ENCODE measurements around the gene FLNA. TPM values are rescaled to one million over a fixed set of nuclear protein-coding genes. Genes with fewer than 3 reads are reported as not detected.

FLNA gene
- total and polyA plus RNA-seq, 2 experiments from 2014 or later = 396 to 468 TPM

- Histone ChIP-seq H2AFZ (no peak overlapping the region), H3K4me1 (ENCODE audit: insufficient read depth) (peaks cover 3% of the 10 kb centered on the region), H3K36me3 (replicated peaks; ENCODE audit: insufficient read depth, low read depth) (no peaks in the 10 kb centered on the region), H3K4me3 (no peak overlapping the region), H3K27me3 (no peaks in the 10 kb centered on the region), H3K9me3 (ENCODE audit: low read depth) (no peaks in the 10 kb centered on the region), H3K4me2 (no peak overlapping the region), H4K20me1 (ENCODE audit: insufficient read depth, poor library complexity, severe bottlenecking) (peaks cover 5% of the 10 kb centered on the region), H3K27ac (no peak overlapping the region), H3K9me2 (replicated peaks; ENCODE audit: insufficient read depth) (no peaks in the 10 kb centered on the region), H3K79me2 (peaks cover 15% of the 10 kb centered on the region)
- no peak for TF ChIP-seq EZH2phosphoT487 (IDR thresholded peaks at IDR 0.05; ENCODE audit: low read depth, severe bottlenecking, unreplicated experiment)
- TF ChIP-seq CTCF (IDR thresholded peaks at IDR 0.05; ENCODE audit: poor library complexity) = peak; percentile 32
- no peak for TF ChIP-seq EZH2 (IDR thresholded peaks at IDR 0.05; ENCODE audit: borderline replicate concordance)
- DNase-seq (ENCODE audit: low spot score) = no peak
- WGBS (ENCODE audit: low lambda C conversion rate, missing lambda C conversion rate) = 82% methylated on average over 8 of the region's 8 CpGs
These were observed 10.0 kb upstream of the FLNA start for GRCh38 chrX:154384284-154384892.

- TF ChIP-seq EZH2 (IDR thresholded peaks at IDR 0.05; ENCODE audit: borderline replicate concordance) (no peak), CTCF (IDR thresholded peaks at IDR 0.05; ENCODE audit: poor library complexity) (no peak), EZH2phosphoT487 (IDR thresholded peaks at IDR 0.05; ENCODE audit: low read depth, severe bottlenecking, unreplicated experiment) (no peak)
- Histone ChIP-seq H3K79me2 (peaks cover 16% of the 10 kb centered on the region), H3K4me3 (no peak overlapping the region), H2AFZ (no peak overlapping the region), H4K20me1 (ENCODE audit: insufficient read depth, poor library complexity, severe bottlenecking) (peaks cover 5% of the 10 kb centered on the region), H3K27me3 (no peaks in the 10 kb centered on the region), H3K36me3 (replicated peaks; ENCODE audit: insufficient read depth, low read depth) (no peaks in the 10 kb centered on the region), H3K9me2 (replicated peaks; ENCODE audit: insufficient read depth) (no peaks in the 10 kb centered on the region), H3K27ac (no peak overlapping the region), H3K9me3 (ENCODE audit: low read depth) (no peaks in the 10 kb centered on the region), H3K4me1 (ENCODE audit: insufficient read depth) (peaks cover 3% of the 10 kb centered on the region), H3K4me2 (no peak overlapping the region)
- DNase-seq (ENCODE audit: low spot score) = no peak
- WGBS (ENCODE audit: low lambda C conversion rate, missing lambda C conversion rate) = 78% methylated on average over 14 of the region's 14 CpGs
These were observed 9.2 kb upstream of the FLNA start for GRCh38 chrX:154383359-154384283.

DNA sequence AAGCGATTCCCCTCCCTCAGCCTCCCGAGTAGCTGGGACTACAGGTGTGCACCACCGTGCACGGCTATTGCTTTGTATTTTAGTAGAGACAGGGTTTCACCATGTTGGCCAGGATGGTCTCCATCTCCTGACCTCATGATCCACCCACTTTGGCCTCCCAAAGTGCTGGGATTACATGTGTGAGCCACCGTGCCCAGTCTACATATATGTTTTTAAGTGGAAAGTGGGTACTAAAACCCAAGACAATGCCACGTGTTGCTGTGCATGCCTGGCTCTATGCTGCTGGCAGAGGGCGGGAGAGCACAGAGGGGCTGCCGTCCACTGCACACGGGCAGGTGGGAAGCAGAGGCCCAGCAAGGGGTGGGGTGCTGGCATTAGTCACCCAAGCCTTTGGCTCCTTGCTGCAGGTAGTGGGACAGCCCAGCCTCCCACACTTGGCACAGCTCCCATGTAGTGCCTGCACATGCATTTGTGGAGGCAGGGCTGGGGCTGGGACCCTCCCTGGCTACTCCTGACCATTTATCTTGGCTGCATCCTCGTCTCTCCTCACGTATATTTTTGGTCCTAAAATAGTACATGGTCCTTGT is 8.1 kb upstream of the FLNA start:
- TF ChIP-seq EZH2 (IDR thresholded peaks at IDR 0.05; ENCODE audit: borderline replicate concordance) = no peak
- no peak overlapping the region for H3K4me3 ChIP-seq
- peaks cover 6% of the 10 kb centered on the region for H3K4me1 ChIP-seq (ENCODE audit: insufficient read depth)
- H3K9me2 ChIP-seq (replicated peaks; ENCODE audit: insufficient read depth) = no peaks in the 10 kb centered on the region
- peaks cover 5% of the 10 kb centered on the region for H4K20me1 ChIP-seq (ENCODE audit: insufficient read depth, poor library complexity, severe bottlenecking)
- no peak for DNase-seq (ENCODE audit: low spot score)
- H3K4me2 ChIP-seq = no peak overlapping the region
- no peaks in the 10 kb centered on the region for H3K9me3 ChIP-seq (ENCODE audit: low read depth)
- no peak overlapping the region for H3K27ac ChIP-seq
- 79% methylated on average over 11 of the region's 11 CpGs for WGBS (ENCODE audit: low lambda C conversion rate, missing lambda C conversion rate)
- H3K36me3 ChIP-seq (replicated peaks; ENCODE audit: insufficient read depth, low read depth) = no peaks in the 10 kb centered on the region
- H2AFZ ChIP-seq = no peak overlapping the region
- no peaks in the 10 kb centered on the region for H3K27me3 ChIP-seq
- peaks cover 16% of the 10 kb centered on the region for H3K79me2 ChIP-seq

DNA sequence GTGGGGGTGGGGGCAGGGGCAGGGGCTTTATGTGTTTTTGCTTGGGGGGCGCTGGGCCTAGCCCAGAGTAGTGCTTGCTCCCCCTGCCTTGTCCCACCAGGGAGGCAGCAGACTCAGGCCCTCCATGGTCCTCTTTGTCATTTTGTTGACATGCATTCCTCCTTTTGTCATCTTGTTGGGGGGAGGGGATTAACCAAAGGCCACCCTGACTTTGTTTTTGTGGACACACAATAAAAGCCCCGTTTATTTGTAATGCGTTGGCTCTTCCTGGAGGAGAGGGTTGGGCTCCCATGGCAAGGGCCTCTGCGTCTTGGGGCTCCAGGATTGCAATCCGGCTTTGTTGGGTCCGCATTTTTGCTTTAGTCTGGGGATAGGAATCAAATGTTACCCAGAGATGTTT is 6.8 kb upstream of the FLNA start:
- no peak overlapping the region for H3K27ac ChIP-seq
- no peak for TF ChIP-seq EZH2phosphoT487 (IDR thresholded peaks at IDR 0.05; ENCODE audit: low read depth, severe bottlenecking, unreplicated experiment)
- TF ChIP-seq EZH2 (IDR thresholded peaks at IDR 0.05; ENCODE audit: borderline replicate concordance) = no peak
- no peak for TF ChIP-seq CTCF (IDR thresholded peaks at IDR 0.05; ENCODE audit: poor library complexity)
- no peaks in the 10 kb centered on the region for H3K9me2 ChIP-seq (replicated peaks; ENCODE audit: insufficient read depth)
- H3K4me2 ChIP-seq = no peak overlapping the region
- no peaks in the 10 kb centered on the region for H3K27me3 ChIP-seq
- H3K79me2 ChIP-seq = peaks cover 16% of the 10 kb centered on the region
- no peaks in the 10 kb centered on the region for H3K9me3 ChIP-seq (ENCODE audit: low read depth)
- no peak for DNase-seq (ENCODE audit: low spot score)
- whole genome bisulfite sequencing (ENCODE audit: low lambda C conversion rate, missing lambda C conversion rate) = 76% methylated on average over 6 of the region's 6 CpGs
- no peaks in the 10 kb centered on the region for H3K36me3 ChIP-seq (replicated peaks; ENCODE audit: insufficient read depth, low read depth)
- peaks cover 5% of the 10 kb centered on the region for H4K20me1 ChIP-seq (ENCODE audit: insufficient read depth, poor library complexity, severe bottlenecking)
- no peak overlapping the region for H3K4me3 ChIP-seq
- no peak overlapping the region for H2AFZ ChIP-seq
- H3K4me1 ChIP-seq (ENCODE audit: insufficient read depth) = peaks cover 10% of the 10 kb centered on the region

All from hepatocyte (in vitro differentiated cells).